ENCODE results near the gene TAF11L2.
"Not testable (repeated sequence)": the region's sequence is repeated elsewhere in the genome, so short reads cannot be mapped to it uniquely, and the experiment has no call there.

TAF11L2 gene

DNA sequence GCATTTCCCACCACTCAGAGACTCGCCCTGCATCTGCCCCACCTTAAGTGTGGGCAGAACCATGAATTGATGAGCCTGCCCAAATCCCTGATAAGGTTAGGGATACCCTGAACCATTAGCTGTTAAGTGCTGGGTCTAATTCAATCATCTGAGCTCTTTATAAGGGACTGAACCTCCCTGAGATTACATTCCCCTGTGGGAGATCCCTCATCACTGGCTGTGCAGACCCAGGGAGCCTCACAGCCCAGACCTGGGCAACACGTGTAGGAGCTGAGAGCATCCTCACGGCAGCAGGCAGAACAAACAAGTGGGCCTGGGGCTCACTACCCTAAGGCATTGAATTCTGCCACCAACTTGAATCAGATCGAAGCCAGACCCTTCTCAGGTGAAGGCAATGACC lies 585 bp upstream of the TAF11L2 start:
- no peak overlapping the region for H3K4me3 ChIP-seq (ENCODE audit: low read depth, low read length)
- DNase-seq (ENCODE audit: low read depth) = no peak
- TF ChIP-seq, protein P1, sequence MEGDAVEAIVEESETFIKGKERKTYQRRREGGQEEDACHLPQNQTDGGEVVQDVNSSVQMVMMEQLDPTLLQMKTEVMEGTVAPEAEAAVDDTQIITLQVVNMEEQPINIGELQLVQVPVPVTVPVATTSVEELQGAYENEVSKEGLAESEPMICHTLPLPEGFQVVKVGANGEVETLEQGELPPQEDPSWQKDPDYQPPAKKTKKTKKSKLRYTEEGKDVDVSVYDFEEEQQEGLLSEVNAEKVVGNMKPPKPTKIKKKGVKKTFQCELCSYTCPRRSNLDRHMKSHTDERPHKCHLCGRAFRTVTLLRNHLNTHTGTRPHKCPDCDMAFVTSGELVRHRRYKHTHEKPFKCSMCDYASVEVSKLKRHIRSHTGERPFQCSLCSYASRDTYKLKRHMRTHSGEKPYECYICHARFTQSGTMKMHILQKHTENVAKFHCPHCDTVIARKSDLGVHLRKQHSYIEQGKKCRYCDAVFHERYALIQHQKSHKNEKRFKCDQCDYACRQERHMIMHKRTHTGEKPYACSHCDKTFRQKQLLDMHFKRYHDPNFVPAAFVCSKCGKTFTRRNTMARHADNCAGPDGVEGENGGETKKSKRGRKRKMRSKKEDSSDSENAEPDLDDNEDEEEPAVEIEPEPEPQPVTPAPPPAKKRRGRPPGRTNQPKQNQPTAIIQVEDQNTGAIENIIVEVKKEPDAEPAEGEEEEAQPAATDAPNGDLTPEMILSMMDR (IDR thresholded peaks at IDR 0.05; ENCODE audit: low read depth, low read length, missing control alignments) = no peak

DNA sequence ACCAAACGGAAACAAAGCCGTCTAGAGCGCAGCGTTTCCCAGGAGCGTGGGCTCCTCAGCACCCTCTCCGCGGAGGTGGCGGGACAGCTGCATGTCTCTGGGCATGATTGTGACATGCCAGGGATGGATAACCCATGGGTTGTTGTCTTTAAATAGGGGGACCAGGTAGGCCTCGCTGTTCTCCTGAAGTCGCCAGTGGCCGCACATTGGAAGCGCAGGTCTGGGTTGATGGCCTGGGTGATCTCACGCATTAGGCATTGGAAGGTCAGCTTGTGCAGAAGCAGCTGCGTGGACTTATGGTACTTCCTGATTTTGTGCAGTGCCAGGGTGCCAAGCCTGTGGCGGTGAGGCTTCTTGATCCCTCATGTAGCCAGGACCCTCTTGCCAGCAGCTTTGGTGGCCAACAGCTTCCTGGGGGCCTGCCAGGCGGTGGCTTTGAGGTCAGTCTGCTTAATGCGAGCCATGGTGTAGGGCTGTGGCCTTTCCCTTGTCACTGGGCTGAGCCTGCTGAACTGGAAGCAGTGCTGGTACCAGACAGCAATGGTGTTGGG lies 13.8 kb downstream of the TAF11L2 start:
- no peak overlapping the region for H3K4me3 ChIP-seq (ENCODE audit: low read depth, low read length)
- no peak for DNase-seq (ENCODE audit: low read depth)
- TF ChIP-seq, protein P1 (IDR thresholded peaks at IDR 0.05; ENCODE audit: low read depth, low read length, missing control alignments) = no peak

DNA sequence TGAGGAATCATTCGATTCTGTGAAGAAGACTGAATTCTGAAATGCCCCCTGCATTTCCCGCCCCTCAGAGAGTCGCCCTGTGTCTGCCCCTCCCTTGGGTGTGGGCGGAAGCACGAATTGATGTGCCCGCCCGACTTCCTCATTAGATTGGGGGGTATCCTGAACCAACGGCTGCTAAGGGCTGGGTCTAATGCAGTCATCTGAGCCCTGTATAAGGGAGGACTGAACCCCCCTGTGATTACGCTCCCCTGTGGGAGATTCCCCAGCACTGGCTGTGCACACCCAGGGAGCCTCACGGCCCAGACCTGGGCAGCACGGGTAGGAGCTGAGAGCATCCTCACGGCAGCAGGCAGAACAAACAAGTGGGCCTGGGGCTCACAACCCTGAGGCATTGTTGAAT lies 19.5 kb downstream of the TAF11L2 start:
- DNase-seq (ENCODE audit: low read depth); H3K4me3 ChIP-seq (ENCODE audit: low read depth, low read length): not testable (repeated sequence)

DNA sequence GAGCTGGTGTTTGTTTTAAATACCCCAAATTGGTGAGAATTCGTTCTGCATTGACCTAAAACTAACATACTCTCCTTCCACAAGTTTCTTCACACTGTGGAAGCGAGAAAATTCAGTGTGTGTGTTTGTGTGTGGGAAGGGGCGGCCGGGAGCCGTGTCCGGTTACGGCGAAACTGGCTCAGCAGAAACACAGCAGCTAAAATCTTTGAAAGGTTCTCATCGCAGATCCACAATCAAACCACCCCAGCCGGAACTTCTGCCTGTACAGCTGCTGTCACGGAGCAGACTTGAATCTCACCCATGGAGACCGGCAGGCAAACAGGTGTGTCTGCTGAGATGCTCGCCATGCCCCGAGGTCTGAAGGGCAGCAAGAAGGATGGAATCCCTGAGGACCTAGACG lies 20.0 kb downstream of the TAF11L2 start, which contains the start of gene TAF11L3:
TAF11L3 (plus strand) TSS at position 301 of the 400 bp plus-strand sequence.
- H3K4me3 ChIP-seq (ENCODE audit: low read depth, low read length); DNase-seq (ENCODE audit: low read depth): not testable (repeated sequence)

DNA sequence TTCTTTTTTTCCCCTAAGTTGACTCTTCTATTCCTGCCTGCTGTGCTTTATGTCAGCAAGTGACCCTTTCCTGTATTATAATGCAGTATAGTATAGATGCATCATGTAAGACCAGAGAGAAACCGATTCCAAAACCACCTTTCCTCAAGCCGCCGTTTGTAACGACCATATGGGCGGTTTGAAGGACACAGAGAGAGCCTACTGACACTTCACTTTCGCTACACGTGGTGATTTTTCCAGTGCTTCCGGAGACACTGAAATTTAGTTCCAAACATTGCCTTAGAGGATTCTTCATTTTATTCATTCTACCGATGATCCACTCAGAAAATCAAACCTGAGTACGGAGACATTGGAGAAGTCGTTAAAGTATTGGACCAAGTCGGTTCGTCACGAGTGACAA lies 21.5 kb downstream of the TAF11L2 start:
- DNase-seq (ENCODE audit: low read depth); H3K4me3 ChIP-seq (ENCODE audit: low read depth, low read length): not testable (repeated sequence)

DNA sequence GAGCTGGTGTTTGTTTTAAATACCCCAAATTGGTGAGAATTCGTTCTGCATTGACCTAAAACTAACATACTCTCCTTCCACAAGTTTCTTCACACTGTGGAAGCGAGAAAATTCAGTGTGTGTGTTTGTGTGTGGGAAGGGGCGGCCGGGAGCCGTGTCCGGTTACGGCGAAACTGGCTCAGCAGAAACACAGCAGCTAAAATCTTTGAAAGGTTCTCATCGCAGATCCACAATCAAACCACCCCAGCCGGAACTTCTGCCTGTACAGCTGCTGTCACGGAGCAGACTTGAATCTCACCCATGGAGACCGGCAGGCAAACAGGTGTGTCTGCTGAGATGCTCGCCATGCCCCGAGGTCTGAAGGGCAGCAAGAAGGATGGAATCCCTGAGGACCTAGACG lies 23.5 kb downstream of the TAF11L2 start, which contains the start of gene TAF11L4:
TAF11L4 (plus strand) TSS at position 301 of the 400 bp plus-strand sequence.
- not testable (repeated sequence) for DNase-seq (ENCODE audit: low read depth); H3K4me3 ChIP-seq (ENCODE audit: low read depth, low read length)

DNA sequence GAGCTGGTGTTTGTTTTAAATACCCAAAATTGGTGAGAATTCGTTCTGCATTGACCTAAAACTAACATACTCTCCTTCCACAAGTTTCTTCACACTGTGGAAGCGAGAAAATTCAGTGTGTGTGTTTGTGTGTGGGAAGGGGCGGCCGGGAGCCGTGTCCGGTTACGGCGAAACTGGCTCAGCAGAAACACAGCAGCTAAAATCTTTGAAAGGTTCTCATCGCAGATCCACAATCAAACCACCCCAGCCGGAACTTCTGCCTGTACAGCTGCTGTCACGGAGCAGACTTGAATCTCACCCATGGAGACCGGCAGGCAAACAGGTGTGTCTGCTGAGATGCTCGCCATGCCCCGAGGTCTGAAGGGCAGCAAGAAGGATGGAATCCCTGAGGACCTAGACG lies 26.9 kb downstream of the TAF11L2 start, which contains the start of gene TAF11L5:
TAF11L5 (plus strand) TSS at position 301 of the 400 bp plus-strand sequence.
- not testable (repeated sequence) for H3K4me3 ChIP-seq (ENCODE audit: low read depth, low read length); DNase-seq (ENCODE audit: low read depth)

DNA sequence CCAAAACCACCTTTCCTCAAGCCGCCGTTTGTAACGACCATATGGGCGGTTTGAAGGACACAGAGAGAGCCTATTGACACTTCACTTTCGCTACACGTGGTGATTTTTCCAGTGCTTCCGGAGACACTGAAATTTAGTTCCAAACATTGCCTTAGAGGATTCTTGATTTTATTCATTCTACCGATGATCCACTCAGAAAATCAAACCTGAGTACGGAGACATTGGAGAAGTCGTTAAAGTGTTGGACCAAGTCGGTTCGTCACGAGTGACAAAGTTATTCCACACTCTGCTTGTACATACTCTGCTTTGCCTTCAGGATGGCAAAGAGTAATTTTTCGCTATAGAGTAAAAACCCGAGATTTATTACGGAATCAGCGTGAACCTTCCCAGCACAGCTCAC lies 28.5 kb downstream of the TAF11L2 start:
- not testable (repeated sequence) for H3K4me3 ChIP-seq (ENCODE audit: low read depth, low read length); DNase-seq (ENCODE audit: low read depth)

DNA sequence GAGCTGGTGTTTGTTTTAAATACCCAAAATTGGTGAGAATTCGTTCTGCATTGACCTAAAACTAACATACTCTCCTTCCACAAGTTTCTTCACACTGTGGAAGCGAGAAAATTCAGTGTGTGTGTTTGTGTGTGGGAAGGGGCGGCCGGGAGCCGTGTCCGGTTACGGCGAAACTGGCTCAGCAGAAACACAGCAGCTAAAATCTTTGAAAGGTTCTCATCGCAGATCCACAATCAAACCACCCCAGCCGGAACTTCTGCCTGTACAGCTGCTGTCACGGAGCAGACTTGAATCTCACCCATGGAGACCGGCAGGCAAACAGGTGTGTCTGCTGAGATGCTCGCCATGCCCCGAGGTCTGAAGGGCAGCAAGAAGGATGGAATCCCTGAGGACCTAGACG lies 30.3 kb downstream of the TAF11L2 start, which contains the start of gene TAF11L6:
TAF11L6 (plus strand) TSS at position 301 of the 400 bp plus-strand sequence.
- not testable (repeated sequence) for DNase-seq (ENCODE audit: low read depth); H3K4me3 ChIP-seq (ENCODE audit: low read depth, low read length)
